ENCODE data around the gene FAM184B.
A peak's percentile ranks its signal among the peaks of the same experiment; 100 is the strongest.

FAM184B gene

GRCh38 chr4:17635056-17635455 lies 146.4 kb downstream of the FAM184B start:
- no peak for DNase-seq (ENCODE audit: low read depth)

GRCh38 chr4:17633600-17633999 lies 147.8 kb downstream of the FAM184B start:
- DNase-seq (ENCODE audit: low read depth), result no peak

DNA sequence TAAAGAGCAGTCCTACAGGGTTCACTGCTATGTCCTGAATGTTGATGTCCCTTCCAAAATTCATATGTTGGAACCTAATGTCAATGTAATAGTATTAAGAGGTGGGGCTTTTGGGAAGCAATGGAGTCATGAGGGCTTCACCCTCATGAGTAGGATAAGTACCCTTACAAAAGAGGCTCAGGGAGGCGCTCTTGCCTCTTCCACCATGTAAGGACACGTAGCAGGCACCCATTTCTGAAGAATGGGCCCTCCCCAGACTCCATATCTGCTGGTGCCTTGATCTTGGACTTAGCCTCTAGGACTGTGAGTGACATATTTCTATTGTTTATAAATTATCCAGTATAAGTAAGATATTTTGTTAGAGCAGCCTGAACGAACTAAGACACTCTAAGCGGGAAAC lies 151.2 kb downstream of the FAM184B start:
- no peak for DNase-seq (ENCODE audit: low read depth)

- DNase-seq (ENCODE audit: low read depth), result no peak
Observed at GRCh38 chr4:17624821-17625220, 156.6 kb downstream of the FAM184B start.

- DNase-seq (ENCODE audit: low read depth), result peak; percentile 50
Observed at GRCh38 chr4:17623451-17624001, 157.9 kb downstream of the FAM184B start.

DNA sequence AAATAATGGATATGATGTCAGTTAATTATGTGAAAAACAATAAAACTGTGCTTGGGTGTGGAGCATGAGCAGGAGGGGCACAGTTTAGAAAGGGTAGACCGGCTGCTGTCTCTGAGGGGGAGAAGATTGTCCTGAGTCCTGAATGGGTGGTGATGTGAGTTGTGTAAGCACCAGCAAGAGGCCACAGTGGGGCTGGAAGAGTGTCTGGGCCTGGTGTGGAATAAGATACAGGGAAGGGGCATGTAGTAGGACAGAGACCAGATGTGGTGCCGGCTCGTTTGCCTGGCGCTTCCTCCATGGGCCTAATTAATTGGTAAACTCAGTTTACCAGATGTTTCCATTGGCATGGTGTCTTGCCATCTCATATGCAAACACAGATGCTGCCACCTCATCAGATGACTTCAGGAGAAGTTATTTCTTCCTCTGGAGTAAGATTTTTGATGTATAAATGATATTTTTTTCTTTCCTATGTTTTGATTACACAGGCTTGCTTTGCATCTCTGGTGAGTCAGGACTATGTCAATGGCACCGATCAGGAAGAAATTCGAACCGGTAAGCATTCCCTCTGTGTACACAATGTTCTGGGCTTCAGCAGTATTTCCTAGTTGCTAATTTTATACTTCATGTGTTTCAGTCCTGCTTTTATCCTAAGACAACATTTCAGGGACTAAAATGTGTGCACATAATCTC lies 161.9 kb downstream of the FAM184B start:
- DNase-seq (ENCODE audit: low read depth), result no peak

DNA sequence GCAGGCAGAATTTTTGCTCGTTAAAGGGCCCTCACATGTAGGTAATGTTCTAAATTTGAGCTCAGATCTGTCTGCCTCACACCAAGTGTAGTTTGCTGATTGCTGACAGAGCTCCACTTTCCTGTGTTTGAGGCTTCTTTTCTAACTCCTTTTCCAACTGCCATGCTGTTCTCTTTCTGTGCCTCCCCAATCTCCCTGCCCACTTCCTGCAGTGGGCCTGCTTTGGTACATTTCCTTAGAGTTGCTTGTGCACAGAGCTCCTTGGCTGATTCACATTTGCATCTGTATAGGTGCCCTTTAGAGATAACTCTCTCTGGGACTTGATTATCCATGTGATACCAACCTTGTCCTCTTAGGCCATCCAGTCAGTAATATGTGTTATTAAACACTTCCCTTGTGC lies 162.5 kb downstream of the FAM184B start:
- DNase-seq (ENCODE audit: low read depth), result no peak

DNA sequence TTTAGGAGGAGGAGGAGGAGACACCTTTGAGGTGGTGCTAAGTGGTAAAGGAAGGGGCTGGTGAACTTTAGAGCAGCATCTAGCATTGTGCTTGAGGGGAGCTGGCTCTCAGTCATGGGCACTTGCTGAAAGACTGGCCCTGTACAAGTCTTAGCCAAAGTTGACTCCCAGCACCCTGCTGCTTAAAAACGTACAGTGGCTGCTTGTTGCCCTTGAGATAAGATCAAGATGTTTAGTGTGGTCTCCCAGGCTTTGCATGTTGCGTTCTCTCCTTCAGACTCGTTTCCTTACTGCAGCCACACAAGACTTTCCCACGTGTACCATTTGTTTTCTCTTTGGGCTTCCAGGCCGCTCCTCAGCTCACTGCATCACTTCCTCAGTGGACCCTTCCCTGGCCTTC lies 165.1 kb downstream of the FAM184B start:
- DNase-seq (ENCODE audit: low read depth), result no peak

GRCh38 chr4:17614416-17615299 lies 166.8 kb downstream of the FAM184B start, which contains the start of gene MED28:
MED28 (plus strand) TSS chr4:17614641; CDS start chr4:17614655, 14 bp downstream.
- DNase-seq (ENCODE audit: low read depth), result peak; percentile 67

GRCh38 chr4:17613761-17614415 lies 167.5 kb downstream of the FAM184B start:
- peak; percentile 63 for DNase-seq (ENCODE audit: low read depth)

- DNase-seq (ENCODE audit: low read depth), result no peak
Observed at GRCh38 chr4:17605236-17605635, 176.2 kb downstream of the FAM184B start.

GRCh38 chr4:17599826-17600225 lies 181.6 kb downstream of the FAM184B start:
- no peak for DNase-seq (ENCODE audit: low read depth)

- DNase-seq (ENCODE audit: low read depth), result no peak
Observed at GRCh38 chr4:17597517-17597916, 183.9 kb downstream of the FAM184B start.

DNA sequence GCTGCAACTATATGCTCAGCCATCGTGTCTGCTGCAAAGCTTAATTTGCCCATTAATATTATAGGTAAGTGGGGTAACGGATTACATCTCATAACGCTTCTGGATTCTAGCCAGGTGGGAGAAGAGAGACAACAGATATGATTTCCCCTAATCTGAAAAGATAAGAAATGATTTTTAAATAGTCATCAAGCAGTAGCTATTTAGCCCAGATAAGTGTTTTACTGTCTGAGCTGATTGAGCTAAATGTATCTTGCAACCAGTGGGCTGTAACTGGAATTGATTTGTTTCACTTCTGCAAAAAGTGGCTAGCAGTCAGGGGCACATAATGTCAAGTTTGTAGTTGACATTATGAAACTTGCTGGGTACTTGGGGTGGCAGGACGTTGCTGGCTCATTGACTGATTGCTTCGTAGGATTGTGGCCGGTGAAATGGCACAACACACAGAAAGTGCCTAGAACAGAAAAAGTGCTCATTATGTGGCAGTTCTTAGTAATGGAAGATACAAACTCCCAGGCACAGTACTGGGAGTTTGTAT lies 185.9 kb downstream of the FAM184B start:
- no peak for DNase-seq (ENCODE audit: low read depth)

DNA sequence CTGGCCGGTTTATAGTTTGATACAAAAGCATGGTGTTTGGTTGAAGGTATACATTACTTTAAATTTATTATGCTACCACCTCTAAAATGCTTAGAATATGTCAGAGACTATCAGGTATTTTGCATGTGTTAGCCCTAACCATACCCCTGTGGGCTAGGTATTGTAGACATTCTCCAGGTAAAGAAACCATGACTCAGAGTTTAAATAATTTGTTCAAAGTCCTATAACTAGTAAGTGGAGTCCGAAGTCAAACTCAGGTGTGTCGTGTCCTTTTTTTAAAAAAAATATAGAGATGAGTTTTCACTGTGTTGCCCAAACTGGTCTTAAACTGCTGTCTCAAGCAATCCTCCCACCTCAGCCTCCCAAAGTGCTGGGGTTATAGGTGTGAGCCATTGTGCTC lies 192.1 kb downstream of the FAM184B start:
- DNase-seq (ENCODE audit: low read depth), result no peak

DNA sequence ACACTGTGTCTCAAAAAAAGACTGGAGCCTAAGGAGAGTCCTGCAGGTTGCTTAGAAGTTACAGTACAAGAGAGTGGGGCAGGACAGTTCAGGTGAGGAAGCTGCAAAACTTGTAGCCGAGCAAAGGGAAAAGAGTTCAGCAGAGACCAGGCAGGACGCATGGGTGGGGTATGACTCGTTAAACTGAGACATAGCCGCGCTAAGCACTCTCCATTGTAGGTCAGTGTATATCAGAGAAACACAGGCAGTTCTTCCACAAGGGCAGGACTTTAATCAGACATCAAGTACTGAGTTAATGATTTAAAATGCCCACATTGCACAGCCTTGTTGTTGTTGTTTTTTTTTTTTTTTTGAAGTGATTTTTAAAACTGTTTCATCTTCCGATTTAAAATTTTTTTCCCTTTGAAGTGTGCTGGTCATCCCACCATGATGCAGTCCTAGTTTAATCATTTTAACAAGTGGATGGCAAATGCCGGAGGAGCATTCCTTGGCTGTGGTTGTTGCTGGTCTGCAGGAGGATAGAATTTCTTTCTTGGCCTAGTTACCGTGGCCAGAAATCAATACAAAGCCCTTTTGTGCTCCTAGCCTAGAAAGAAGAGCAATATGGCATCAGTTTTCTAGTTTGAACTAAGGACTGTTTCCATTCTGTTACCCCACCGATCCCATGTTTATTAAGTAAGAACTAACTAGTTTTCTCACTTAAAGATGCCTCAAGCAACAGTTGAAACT lies 194.2 kb downstream of the FAM184B start:
- DNase-seq (ENCODE audit: low read depth), result no peak

DNA sequence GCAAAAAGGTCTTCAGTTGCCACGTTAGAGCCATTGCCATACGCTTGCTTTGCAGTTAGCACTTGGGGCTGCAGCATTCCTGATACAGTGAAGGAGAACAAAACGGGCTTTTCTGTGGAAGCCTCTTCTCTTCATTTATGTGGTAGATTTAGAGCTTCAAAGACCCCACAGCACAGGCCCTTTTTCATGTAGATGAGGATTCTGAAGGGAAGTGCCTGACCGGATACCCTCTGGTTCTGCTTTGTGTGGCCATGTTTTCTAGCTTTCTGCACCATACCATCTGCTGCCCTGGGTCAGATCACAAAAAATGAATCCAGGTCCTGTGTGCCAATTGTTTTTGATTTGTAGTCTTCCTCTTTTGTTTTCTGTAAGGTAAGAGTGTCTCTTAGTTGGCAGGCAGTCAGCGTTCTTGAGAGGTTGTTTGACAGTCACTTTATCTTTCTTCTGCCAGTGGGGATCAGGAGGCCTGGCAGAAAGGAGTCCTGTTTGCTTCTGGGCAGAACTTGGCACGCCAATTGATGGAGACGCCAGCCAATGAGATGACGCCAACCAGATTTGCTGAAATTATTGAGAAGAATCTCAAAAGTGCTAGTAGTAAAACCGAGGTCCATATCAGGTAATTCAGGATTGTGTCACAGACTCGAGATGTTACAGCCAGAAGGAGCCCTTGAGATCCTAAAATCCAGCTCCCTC lies 196.8 kb downstream of the FAM184B start:
- DNase-seq (ENCODE audit: low read depth), result no peak

GRCh38 chr4:17583941-17584340 lies 197.5 kb downstream of the FAM184B start:
- no peak for DNase-seq (ENCODE audit: low read depth)

DNA sequence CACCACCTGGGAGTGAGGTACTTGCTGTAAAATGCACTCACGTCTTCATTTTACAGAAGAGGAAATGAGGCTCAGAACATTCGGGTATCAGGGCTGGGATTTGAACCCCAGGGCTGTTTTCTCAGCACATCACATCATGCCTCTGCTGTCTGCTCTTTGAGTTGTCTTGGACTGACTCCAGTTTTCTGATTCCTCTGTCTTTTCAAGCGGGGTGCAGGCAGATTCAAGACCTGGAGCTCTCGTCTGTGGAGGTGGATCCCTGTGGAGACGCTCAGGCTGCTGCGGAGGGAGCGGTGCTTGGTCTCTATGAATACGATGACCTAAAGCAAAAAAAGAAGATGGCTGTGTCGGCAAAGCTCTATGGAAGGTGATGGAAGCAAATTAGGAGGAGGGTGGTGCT lies 198.1 kb downstream of the FAM184B start:
- DNase-seq (ENCODE audit: low read depth), result no peak

DNA sequence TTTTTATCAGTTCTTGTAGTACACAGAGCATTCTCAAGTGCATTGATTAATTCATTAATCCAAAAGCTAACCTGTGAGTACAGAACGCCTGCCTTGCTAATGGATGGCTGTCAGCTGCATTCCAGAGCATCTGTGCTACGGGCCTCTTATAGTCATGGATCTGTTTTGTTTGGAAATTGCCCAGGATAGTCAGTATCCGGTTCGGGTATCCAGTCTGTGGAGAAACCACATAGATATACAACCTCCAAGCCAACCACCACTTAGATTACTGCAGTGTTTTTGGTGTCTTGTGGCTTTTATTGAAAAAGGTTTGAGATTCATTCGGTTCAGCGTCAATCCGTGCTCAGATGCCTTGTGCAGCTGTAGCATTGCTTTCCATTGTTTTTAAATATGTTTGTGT lies 200.5 kb downstream of the FAM184B start:
- no peak for DNase-seq (ENCODE audit: low read depth)

Measured in GM04503 (cell line).